Caki2 (cell line): Measurements from ENCODE around the gene COL5A1. TPM values are rescaled to one million over a fixed set of nuclear protein-coding genes. Genes with fewer than 3 reads are reported as not detected.

ENCODE experiments used
- DNase-seq: peaks from one replicate; pipeline ENCODE4 v3.0.0-alpha.2; 2015; ENCODE audit warnings: low read depth
- in situ Hi-C: cut with HindIII; loops from 2 replicates; pipeline ENCODE4 v1.10.0; 2016; ENCODE audit warnings: low sequenced_read_pairs, low pct_unique_long_range_greater_than_20kb, mixed read lengths
- total RNA-seq: library from RNA; depleted of rRNA; stranded (reverse); fragments of >200 nt; shearing (Covaris generic); gene quantifications from 2 replicates; pipeline ENCODE4 v1.2.3, GENCODE V29; 2014; ENCODE audit warnings: low replicate concordance

COL5A1 gene
- total RNA-seq, 1 experiment from 2014 or later, result 21.3 TPM

- in situ Hi-C loops, result no loop called here
- no peak for DNase-seq
Observed at GRCh38 chr9:134836406-134836970, 194.9 kb downstream of the COL5A1 start.

GRCh38 chr9:134837529-134837928 is 195.9 kb downstream of the COL5A1 start:
- no peak for DNase-seq
- in situ Hi-C loops, result no loop called here

- in situ Hi-C loops, result no loop called here
- no peak for DNase-seq
Observed at GRCh38 chr9:134838651-134839454, 197.2 kb downstream of the COL5A1 start.

- in situ Hi-C loops, result no loop called here
Observed at GRCh38 chr9:134839455-134840125, 198.0 kb downstream of the COL5A1 start.

GRCh38 chr9:134840511-134840910 is 198.9 kb downstream of the COL5A1 start:
- in situ Hi-C loops, result no loop called here

More at GRCh38 chr9:134839455-134840125, 198.0 kb downstream of the COL5A1 start:
- no peak for DNase-seq

GRCh38 chr9:134841180-134841904 is 199.7 kb downstream of the COL5A1 start:
- in situ Hi-C loops, result no loop called here
- no peak for DNase-seq

More at GRCh38 chr9:134840511-134840910, 198.9 kb downstream of the COL5A1 start:
- no peak for DNase-seq

GRCh38 chr9:134842321-134842720 is 200.7 kb downstream of the COL5A1 start:
- in situ Hi-C loops, result no loop called here
- DNase-seq, result no peak

- in situ Hi-C loops, result no loop called here
- DNase-seq, result no peak
Observed at GRCh38 chr9:134843740-134844139, 202.1 kb downstream of the COL5A1 start.

- in situ Hi-C loops, result no loop called here
Observed at GRCh38 chr9:134844821-134845220, 203.2 kb downstream of the COL5A1 start.

GRCh38 chr9:134846187-134846586 is 204.6 kb downstream of the COL5A1 start:
- no peak for DNase-seq
- in situ Hi-C loops, result no loop called here

More at GRCh38 chr9:134844821-134845220, 203.2 kb downstream of the COL5A1 start:
- no peak for DNase-seq

GRCh38 chr9:134846699-134847098 is 205.1 kb downstream of the COL5A1 start:
- in situ Hi-C loops, result no loop called here
- DNase-seq, result no peak

- in situ Hi-C loops, result no loop called here
- DNase-seq, result no peak
Observed at GRCh38 chr9:134847138-134847537, 205.5 kb downstream of the COL5A1 start.

- no peak for DNase-seq
- in situ Hi-C loops, result no loop called here
Observed at GRCh38 chr9:134847752-134848432, 206.3 kb downstream of the COL5A1 start.

GRCh38 chr9:134848504-134848903 is 206.9 kb downstream of the COL5A1 start:
- in situ Hi-C loops, result no loop called here
- DNase-seq, result no peak

GRCh38 chr9:134850611-134851010 is 209.0 kb downstream of the COL5A1 start:
- DNase-seq, result no peak
- in situ Hi-C loops, result no loop called here

GRCh38 chr9:134851020-134851419 is 209.4 kb downstream of the COL5A1 start:
- no peak for DNase-seq
- in situ Hi-C loops, result no loop called here

- in situ Hi-C loops, result no loop called here
- no peak for DNase-seq
Observed at GRCh38 chr9:134852906-134853654, 211.5 kb downstream of the COL5A1 start.
